GM18502 (cell line): Measurements from ENCODE around the gene PTPRK.
"Not testable (repeated sequence)": the region's sequence is repeated elsewhere in the genome, so short reads cannot be mapped to it uniquely, and the experiment has no call there.

Experiments used
- ATAC-seq: cut with Tn5 transposase; IDR thresholded peaks from one replicate; pipeline ENCODE4 v1.9.1; 2021; ENCODE audit warnings: mild to moderate bottlenecking; ENCODE audit not compliant: unreplicated experiment, poor library complexity

PTPRK gene

DNA sequence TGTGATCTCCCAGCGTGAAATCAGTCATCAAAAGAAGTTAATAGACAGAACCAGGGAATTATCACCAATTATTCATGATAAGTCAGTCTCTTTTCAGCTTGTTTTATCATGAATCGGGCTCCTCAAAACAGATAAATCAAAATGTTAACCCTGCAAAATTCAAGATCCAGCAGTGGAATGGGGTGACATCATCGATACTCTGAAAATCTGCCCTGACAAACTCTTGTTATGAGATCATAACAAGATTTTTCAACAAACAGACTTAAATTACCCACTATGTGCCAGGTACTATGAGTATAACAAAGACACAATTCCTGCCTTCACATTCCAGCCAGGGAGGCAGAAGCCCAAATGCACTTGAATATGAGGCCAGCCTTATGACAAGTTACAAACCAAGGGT, 64.4 kb downstream of the PTPRK start:
- no peak for ATAC-seq

- no peak for ATAC-seq
Observed at GRCh38 chr6:128452713-128453112, 67.7 kb downstream of the PTPRK start.

DNA sequence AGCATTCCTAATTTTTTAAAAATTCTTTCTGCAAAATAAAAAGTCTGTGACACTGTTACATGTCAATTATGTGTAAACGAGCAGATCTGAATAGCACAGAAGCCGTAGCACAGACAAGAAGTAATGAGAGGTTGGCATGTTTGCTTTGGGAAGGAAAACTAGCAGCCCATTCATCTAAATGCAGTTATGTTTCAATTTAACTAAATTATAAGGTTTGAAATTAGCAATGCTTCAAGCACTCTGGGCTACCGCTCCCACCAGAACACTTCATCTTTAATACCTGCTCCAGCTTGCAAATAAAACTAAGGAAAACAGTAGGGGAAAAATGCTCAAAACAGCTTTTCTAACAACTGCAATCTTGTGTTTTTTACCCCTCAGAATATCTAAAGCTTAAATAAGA, 73.9 kb downstream of the PTPRK start:
- no peak for ATAC-seq

DNA sequence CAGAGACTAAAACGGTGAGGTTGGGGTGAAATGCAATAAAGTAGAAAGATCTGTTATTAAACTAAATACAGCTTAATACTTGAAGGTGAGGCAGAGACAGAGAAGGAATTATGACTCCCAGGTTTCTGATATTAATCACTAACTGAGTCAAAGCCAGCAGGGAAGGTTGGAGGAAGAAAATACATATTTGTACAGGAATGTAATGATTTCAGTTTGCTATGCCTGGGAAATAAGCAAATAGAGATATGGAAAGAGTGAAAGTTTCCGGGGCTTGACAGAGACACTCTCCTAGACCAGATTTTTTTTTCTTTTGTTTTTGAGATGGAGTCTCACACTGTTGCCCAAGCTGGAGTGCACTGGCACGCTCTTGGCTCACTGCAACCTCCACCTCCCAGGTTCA, 76.8 kb downstream of the PTPRK start:
- no peak for ATAC-seq

- no peak for ATAC-seq
Observed at GRCh38 chr6:128439627-128440026, 80.8 kb downstream of the PTPRK start.

- no peak for ATAC-seq
Observed at GRCh38 chr6:128438393-128438792, 82.0 kb downstream of the PTPRK start.

DNA sequence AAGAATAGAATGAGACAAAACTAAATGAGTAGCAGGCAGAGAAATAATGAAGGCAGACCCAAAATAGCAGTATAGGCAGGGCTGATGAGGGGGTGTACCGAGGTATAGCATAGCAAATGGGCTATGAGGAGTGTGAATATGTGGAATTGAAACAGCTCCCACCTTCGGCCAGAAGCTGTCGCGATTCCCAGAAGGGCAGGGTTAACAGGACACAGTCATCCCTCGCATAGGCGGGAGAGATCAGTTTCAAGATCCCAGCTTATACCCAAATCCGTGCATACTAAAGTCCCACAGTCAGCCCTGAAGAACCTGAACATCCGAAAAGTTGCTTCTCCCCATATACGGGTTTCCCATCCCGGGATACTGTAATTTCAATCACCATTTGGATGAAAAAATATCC, 82.7 kb downstream of the PTPRK start:
- ATAC-seq = no peak

GRCh38 chr6:128434752-128435151, 85.6 kb downstream of the PTPRK start:
- ATAC-seq = not testable (repeated sequence)

DNA sequence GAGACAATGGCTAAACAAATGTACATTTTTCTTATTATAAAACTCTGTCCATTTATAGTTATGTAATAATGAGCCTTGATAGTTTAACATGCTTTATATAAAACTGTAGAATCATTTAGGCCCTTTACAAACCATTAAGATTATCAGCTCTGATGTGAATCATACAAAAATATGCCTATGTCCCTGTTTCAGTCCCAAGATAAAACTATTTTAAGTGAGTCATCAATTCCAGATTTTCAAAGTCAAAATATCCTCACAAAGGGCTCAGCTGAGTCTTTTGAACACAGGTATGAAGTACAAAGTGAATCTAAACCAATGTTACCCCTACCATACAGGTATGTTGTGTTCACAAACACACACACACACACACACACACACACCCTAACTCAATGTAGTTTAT, 88.0 kb downstream of the PTPRK start:
- no peak for ATAC-seq

GRCh38 chr6:128427139-128427538, 93.3 kb downstream of the PTPRK start:
- ATAC-seq = no peak

DNA sequence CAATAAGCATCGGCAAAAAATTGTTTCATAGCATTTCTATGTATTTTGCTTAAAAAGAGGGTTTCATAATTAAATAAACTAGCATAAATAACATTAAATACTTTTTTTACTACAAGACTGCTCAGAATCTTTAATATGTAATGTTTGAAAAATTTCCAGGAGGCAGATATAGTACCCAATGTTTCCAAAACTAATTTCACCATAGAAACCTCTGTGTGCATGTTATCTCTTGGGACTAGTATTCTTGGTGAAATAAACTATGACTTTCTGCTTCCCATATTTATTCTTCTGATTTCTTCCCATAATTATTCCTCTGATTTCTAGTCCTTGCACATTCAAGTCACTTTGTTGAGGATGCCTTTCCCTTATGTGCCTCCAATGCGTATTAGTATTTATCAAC, 94.5 kb downstream of the PTPRK start:
- ATAC-seq = no peak

- ATAC-seq = no peak
Observed at GRCh38 chr6:128422871-128423270, 97.5 kb downstream of the PTPRK start.

DNA sequence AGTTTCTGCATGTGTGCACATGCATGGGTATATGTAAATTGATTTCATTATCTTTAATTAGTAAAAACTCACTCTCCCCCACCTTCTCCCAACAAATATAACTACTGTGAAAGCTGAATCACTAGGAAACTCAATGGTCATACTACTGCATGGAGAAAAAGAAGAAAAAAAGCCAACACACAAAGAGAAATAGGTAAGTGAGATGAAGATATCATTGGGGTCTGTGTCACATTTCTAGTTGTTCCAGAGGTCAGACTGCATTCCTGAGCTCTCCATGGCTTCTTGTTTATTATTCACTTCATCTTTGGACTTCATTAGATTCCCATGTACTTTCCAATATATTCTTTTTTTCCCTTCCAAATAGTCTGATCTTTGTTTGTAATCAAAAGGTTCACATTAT, 98.2 kb downstream of the PTPRK start:
- ATAC-seq = no peak

DNA sequence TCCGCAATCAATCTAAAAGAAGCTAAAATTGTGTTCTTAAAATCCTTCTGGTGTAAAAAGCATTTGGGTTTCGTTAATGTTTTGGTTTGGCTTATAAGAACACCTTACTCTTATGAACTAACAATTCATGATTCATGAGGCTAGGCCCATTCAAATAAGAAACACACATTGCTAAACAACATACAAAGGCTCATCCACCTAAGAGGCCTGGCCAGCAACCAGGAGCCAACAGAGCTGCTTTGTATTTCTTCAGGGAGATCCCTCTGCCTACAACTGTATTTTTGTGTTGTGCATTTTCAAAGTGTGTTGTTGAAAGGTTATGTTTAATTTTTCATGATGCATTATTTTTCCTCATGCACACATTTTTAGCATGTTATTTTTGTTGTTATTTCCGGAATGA, 98.6 kb downstream of the PTPRK start:
- no peak for ATAC-seq

DNA sequence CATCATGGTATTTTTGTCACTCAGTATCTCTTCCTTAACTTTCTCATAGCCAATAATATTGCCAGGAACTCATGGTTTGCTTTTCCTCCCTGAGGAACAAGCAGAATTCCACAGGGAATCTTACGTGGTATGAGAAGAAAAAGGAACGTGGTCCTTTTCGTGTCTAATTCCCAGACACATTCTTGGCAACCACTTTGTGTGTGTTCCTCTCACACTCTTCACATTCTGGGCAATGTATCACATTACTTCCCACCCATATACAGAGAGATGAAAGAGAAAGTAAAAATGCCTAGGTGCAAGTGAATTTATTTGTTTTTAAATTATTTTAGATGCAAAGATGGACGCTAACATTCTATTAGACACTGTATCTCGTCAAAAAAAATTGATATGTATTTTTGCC, 102.7 kb downstream of the PTPRK start:
- no peak for ATAC-seq

GRCh38 chr6:128415387-128415786, 105.0 kb downstream of the PTPRK start:
- no peak for ATAC-seq

DNA sequence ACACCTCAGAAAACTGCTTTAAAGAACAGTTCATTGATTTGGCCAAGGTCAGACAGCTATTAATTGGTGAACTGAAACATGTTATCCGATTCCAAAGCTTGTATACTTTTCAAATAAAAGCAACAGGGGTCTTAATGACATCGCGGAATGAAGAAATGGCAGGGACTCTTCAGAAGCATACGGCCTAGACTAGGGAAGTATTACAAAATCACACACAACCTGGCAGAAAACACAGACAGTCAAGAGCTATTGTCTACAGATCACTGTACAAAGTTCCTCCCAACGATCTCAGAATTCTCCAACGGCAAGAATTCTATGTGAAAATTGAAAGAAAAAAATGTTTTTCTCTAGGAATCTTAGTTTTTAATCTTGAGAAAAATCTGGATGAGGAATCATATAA, 105.5 kb downstream of the PTPRK start:
- ATAC-seq = no peak

DNA sequence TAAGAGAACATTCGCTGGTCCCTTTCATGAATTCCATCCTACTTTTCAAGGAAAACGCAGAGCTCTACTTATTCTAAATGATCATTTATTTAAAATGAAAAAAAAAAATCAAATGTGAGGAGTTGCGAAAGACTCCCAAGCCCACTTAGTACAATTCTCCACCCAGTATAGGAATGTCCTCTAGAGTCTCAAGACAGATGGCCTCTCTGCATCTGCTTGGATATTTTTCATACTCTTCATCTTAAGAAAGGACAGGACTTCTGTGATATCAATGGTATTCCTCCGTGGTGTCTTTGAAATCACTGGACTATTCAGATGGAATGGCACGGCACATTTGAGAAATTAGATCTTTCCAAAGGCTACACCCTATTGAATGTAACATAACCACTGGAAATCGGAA, 107.1 kb downstream of the PTPRK start:
- ATAC-seq = no peak

- no peak for ATAC-seq
Observed at GRCh38 chr6:128412680-128413079, 107.7 kb downstream of the PTPRK start.

GRCh38 chr6:128410584-128410983, 109.8 kb downstream of the PTPRK start:
- ATAC-seq = no peak

DNA sequence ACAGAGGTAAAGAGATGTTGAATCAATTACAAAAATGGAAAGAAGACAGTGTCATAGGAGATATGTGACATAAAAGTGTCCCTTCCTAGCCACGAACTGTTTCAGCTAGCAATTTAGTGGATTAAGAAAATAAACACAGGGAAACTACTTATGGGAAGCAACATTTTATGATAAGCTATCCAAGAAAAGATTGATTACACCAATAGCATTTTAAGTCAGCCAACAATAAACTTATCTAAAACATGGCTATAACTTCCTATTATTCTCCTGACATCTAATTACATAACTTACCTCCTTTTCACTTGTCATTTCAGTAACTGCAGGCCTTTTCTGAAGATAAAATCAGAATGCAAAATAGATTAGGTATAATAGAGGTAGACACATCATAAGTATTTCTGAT, 111.4 kb downstream of the PTPRK start:
- ATAC-seq = no peak

- ATAC-seq = no peak
Observed at GRCh38 chr6:128406453-128406852, 113.9 kb downstream of the PTPRK start.
